GM12878 (cell line): Measurements from ENCODE around the gene ARL6IP1. TPM values are rescaled to one million over a fixed set of nuclear protein-coding genes. Genes with fewer than 3 reads are reported as not detected.

Experiments
- CREM ChIP-seq: IDR thresholded peaks from 2 replicates; pipeline ENCODE4 v1.6.1; 2014; ENCODE audit warnings: antibody characterized with exemption, low read depth
- FOXM1 ChIP-seq: IDR thresholded peaks from 2 replicates; pipeline ENCODE4 v1.6.1; 2012; ENCODE audit warnings: low read depth, mild to moderate bottlenecking, inconsistent platforms, low read length, moderate library complexity
- IRF4 ChIP-seq: IDR thresholded peaks from 2 replicates; pipeline ENCODE4 v1.6.1; 2011; ENCODE audit warnings: low read depth, low read length
- MYB ChIP-seq: fragments of 150-350 bp; IDR thresholded peaks from 2 replicates; pipeline ENCODE4 v1.6.1; 2014; ENCODE audit warnings: mild to moderate bottlenecking, low read depth, low read length, borderline replicate concordance
- PAX5 ChIP-seq: IDR thresholded peaks from 2 replicates; pipeline ENCODE4 v1.6.1; 2011; ENCODE audit warnings: low read depth, low read length, borderline replicate concordance
- PAX8 ChIP-seq: fragments of 450-650 bp; IDR thresholded peaks from 2 replicates; pipeline ENCODE4 v1.6.1; 2017; ENCODE audit warnings: mild to moderate bottlenecking, moderate library complexity
- RAD21 ChIP-seq: IDR thresholded peaks from 2 replicates; pipeline ENCODE4 v1.6.1; 2011; ENCODE audit warnings: mild to moderate bottlenecking, low read depth, low read length, moderate library complexity; ENCODE audit not compliant: insufficient read depth
- SRF ChIP-seq, 2 experiments: IDR thresholded peaks; 2 replicates each; pipeline ENCODE4 v1.6.1; 2011; ENCODE audit warnings: low read depth in 2 of 2, low read length in 2 of 2, mild to moderate bottlenecking in 1 of 2, moderate library complexity in 1 of 2
- ZNF384 ChIP-seq: IDR thresholded peaks from 2 replicates; pipeline ENCODE4 v1.6.1; 2012; ENCODE audit warnings: low read depth, mild to moderate bottlenecking, low read length, improper control_type of control experiment, borderline replicate concordance
- ZNF622 ChIP-seq: fragments of 450-650 bp; IDR thresholded peaks from 2 replicates; pipeline ENCODE4 v1.6.1; 2017; ENCODE audit warnings: mild to moderate bottlenecking, inconsistent platforms
- polyA plus RNA-seq, 11 experiments: library from polyadenylated mRNA; depleted of rRNA in 4 of 11; unstranded in 6 of 11; stranded (reverse) in 5 of 11; fragments of >200 nt; fragmentation: Nextera tagmentation in 4 of 11; fragmentation: Illumina TruSeq in 1 of 11; extraction: Ambion mirVana in 4 of 11; extraction: Trizol in 1 of 11; gene quantifications; 1 replicate in 1 of 11; 2 replicates in 10 of 11; pipeline versions ENCODE4 v1.2.1 to v1.2.3, GENCODE V29; 2011 to 2016; ENCODE audit warnings: inconsistent platforms in 2 of 11, missing spikeins in 2 of 11, low read depth in 1 of 11
- total RNA-seq, 4 experiments: library from RNA; depleted of rRNA in 3 of 4; stranded (reverse); fragments of >200 nt in 3 of 4; fragmentation: Illumina TruSeq in 1 of 4; extraction: Trizol in 1 of 4; gene quantifications; 2 replicates each; pipeline versions ENCODE4 v1.2.1 to v1.2.3, GENCODE V29; 2013 to 2021
- TF ChIP-seq, protein P1 (sequence below): IDR thresholded peaks from 2 replicates; pipeline ENCODE4 v1.6.1; 2011; ENCODE audit warnings: low read depth, mild to moderate bottlenecking, low read length, moderate library complexity, borderline replicate concordance; ENCODE audit errors: extremely low read depth
- TF ChIP-seq, protein P2 (sequence below): fragments of 450-650 bp; IDR thresholded peaks from 2 replicates; pipeline ENCODE4 v1.6.1; 2016; ENCODE audit warnings: mild to moderate bottlenecking
- TF ChIP-seq, protein P3 (sequence below): fragments of 150-350 bp; IDR thresholded peaks from 2 replicates; pipeline ENCODE4 v1.6.1; 2016; ENCODE audit warnings: low read depth, low read length
- TF ChIP-seq, protein P4 (sequence below): fragments of 450-650 bp; formaldehyde crosslinking; IDR thresholded peaks from 2 replicates; pipeline ENCODE4 v1.5.0; 2022; ENCODE audit warnings: mild to moderate bottlenecking, missing genetic modification characterization

ARL6IP1 gene
- total and polyA plus RNA-seq, 10 of the 15 experiments (the other 5 are each of a cell fraction or from before 2014, with no cell fraction given), result 99.3 to 334 (median 197) TPM

DNA sequence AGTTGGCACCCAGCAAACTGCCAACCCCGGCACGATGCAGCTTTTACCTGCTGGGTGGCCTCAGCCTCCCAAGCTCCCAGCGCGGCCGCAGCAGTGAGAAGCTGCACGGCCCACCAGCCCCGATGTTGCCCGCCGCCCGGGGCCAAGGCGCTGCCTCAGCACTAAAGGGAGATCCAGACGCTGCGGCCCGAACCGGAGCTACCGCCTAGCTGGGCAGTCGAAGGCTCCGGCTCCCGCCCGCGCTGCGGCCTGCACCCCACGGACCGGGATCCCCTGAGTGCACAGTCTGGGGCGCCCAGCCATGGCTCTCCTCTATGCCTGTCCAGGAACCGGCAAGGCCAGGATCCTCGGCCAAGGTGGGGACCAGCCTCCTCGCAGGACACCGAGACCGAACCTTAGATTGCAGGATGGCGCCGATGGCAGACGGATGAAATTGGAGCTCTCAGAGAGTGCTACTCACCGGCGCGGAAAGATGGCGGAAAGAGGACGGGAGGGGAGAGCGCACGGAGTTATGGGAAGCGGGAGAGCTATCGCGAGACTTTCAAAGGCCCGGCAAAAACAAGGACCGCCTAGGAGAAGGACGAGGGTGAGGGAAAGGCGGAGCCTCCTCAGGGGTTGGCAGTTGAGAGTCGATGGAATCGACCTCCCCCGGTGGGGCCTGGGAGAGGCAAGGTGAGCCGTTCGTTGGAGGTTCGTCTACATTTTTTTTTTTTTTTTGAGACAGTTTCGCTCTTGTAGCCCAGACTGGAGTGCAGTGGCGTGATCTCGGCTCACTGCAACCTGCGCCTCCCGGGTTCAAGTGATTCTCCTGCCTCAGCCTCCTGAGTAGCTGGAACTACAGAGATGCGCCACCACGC is 11.3 kb downstream of the ARL6IP1 start, which contains the start of gene RPS15A (continued):
- TF ChIP-seq ZNF384 (peak; percentile 59; the same call in 1 of the 2 replicates), MYB (0 out of 2 replicates have a peak, but pooled peaks have one; percentile 44), ZNF622 (no peak), PAX8 (peak; percentile 81; the same call in 1 of the 2 replicates), CREM (peak; percentile 44), IRF4 (peak; percentile 57; the same call in 1 of the 2 replicates), FOXM1 (peak; percentile 64), PAX5 (peak; percentile 58), RAD21 (no peak), SRF (IDR thresholded peaks at IDR 0.05; ENCODE audit: low read depth in 2 of 2, low read length in 2 of 2) (peak; percentile 74 to 98)
- TF ChIP-seq, protein P1, sequence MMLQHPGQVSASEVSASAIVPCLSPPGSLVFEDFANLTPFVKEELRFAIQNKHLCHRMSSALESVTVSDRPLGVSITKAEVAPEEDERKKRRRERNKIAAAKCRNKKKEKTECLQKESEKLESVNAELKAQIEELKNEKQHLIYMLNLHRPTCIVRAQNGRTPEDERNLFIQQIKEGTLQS, result no peak
- TF ChIP-seq, protein P2, sequence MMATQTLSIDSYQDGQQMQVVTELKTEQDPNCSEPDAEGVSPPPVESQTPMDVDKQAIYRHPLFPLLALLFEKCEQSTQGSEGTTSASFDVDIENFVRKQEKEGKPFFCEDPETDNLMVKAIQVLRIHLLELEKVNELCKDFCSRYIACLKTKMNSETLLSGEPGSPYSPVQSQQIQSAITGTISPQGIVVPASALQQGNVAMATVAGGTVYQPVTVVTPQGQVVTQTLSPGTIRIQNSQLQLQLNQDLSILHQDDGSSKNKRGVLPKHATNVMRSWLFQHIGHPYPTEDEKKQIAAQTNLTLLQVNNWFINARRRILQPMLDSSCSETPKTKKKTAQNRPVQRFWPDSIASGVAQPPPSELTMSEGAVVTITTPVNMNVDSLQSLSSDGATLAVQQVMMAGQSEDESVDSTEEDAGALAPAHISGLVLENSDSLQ, result peak; percentile 57
- TF ChIP-seq, protein P3, sequence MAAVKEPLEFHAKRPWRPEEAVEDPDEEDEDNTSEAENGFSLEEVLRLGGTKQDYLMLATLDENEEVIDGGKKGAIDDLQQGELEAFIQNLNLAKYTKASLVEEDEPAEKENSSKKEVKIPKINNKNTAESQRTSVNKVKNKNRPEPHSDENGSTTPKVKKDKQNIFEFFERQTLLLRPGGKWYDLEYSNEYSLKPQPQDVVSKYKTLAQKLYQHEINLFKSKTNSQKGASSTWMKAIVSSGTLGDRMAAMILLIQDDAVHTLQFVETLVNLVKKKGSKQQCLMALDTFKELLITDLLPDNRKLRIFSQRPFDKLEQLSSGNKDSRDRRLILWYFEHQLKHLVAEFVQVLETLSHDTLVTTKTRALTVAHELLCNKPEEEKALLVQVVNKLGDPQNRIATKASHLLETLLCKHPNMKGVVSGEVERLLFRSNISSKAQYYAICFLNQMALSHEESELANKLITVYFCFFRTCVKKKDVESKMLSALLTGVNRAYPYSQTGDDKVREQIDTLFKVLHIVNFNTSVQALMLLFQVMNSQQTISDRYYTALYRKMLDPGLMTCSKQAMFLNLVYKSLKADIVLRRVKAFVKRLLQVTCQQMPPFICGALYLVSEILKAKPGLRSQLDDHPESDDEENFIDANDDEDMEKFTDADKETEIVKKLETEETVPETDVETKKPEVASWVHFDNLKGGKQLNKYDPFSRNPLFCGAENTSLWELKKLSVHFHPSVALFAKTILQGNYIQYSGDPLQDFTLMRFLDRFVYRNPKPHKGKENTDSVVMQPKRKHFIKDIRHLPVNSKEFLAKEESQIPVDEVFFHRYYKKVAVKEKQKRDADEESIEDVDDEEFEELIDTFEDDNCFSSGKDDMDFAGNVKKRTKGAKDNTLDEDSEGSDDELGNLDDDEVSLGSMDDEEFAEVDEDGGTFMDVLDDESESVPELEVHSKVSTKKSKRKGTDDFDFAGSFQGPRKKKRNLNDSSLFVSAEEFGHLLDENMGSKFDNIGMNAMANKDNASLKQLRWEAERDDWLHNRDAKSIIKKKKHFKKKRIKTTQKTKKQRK, result peak; percentile 58
- TF ChIP-seq, protein P4, sequence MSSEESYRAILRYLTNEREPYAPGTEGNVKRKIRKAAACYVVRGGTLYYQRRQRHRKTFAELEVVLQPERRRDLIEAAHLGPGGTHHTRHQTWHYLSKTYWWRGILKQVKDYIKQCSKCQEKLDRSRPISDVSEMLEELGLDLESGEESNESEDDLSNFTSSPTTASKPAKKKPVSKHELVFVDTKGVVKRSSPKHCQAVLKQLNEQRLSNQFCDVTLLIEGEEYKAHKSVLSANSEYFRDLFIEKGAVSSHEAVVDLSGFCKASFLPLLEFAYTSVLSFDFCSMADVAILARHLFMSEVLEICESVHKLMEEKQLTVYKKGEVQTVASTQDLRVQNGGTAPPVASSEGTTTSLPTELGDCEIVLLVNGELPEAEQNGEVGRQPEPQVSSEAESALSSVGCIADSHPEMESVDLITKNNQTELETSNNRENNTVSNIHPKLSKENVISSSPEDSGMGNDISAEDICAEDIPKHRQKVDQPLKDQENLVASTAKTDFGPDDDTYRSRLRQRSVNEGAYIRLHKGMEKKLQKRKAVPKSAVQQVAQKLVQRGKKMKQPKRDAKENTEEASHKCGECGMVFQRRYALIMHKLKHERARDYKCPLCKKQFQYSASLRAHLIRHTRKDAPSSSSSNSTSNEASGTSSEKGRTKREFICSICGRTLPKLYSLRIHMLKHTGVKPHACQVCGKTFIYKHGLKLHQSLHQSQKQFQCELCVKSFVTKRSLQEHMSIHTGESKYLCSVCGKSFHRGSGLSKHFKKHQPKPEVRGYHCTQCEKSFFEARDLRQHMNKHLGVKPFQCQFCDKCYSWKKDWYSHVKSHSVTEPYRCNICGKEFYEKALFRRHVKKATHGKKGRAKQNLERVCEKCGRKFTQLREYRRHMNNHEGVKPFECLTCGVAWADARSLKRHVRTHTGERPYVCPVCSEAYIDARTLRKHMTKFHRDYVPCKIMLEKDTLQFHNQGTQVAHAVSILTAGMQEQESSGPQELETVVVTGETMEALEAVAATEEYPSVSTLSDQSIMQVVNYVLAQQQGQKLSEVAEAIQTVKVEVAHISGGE, result no peak
